GM12891 (cell line): Measurements from ENCODE around the gene GRIK1.

ENCODE experiments used
- DNase-seq: peaks from one replicate; pipeline ENCODE4 v3.0.0; 2011; ENCODE audit warnings: low spot score; ENCODE audit not compliant: insufficient read length
- FAIRE-seq: peaks from 2 replicates; lab custom pipeline; 2011; peaks lifted over from hg19 to GRCh38; lab: Jason Lieb, UNC
- PAX5 ChIP-seq: IDR thresholded peaks from 2 replicates; pipeline ENCODE4 v1.6.1; 2011; ENCODE audit warnings: low read length, moderate library complexity, mild to moderate bottlenecking; ENCODE audit not compliant: insufficient read depth, severe bottlenecking
- POLR2A ChIP-seq: IDR thresholded peaks from 2 replicates; pipeline ENCODE4 v1.6.1; 2011; ENCODE audit warnings: low read depth, low read length, control low read depth
- POLR2AphosphoS5 ChIP-seq: IDR thresholded peaks from 2 replicates; pipeline ENCODE4 v1.6.1; 2011; ENCODE audit warnings: low read depth, low read length, control low read depth
- POU2F2 ChIP-seq: IDR thresholded peaks from 2 replicates; pipeline ENCODE4 v1.6.1; 2011; ENCODE audit warnings: low read depth, mild to moderate bottlenecking, control low read depth, low read length, moderate library complexity
- SPI1 ChIP-seq: IDR thresholded peaks from 2 replicates; pipeline ENCODE4 v1.6.1; 2011; ENCODE audit warnings: low read depth, low read length, control low read depth
- TAF1 ChIP-seq: IDR thresholded peaks from 2 replicates; pipeline ENCODE4 v1.6.1; 2011; ENCODE audit warnings: low read depth, low read length, control low read depth

Gene GRIK1

DNA sequence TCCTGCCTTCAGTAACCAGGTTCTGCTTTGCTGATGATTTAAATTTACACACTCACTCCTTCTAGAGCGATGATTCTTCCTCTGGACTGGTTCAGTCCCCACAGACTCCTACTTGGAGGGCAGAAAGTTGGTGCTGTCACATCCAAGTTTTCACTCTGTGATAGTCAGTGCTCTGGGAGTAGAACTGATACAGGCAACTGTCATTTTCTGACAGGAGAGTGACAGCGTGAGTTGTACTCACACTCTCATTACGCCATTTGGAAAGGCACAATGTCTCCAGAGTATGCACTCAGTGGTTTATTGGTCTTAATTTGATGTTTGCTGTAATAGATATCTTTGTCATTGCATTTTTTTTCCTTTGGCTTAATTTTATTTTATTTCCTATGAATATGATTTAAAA lies 96.0 kb downstream of the GRIK1 start:
- FAIRE-seq (no peak), DNase-seq (no peak)
- TF ChIP-seq POLR2AphosphoS5 (no peak), SPI1 (no peak), POU2F2 (no peak), PAX5 (no peak), POLR2A (no peak), TAF1 (no peak)

DNA sequence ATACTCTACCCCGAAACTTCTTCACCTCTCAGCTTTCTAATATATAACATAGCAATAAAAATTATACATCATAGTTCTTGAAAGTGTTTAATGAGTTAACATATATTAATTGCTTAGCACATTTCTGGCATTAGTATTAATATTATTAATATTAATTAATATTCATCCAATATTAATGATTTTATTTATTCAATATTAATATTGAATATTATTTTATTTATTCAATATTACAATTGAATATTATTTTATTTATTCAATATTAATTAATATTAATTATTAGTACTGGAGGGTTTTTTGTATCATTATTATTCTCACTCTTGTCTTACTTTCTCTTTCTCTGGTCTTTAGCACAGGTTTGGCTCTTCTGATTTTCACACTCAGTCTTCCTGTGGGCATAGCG lies 105.2 kb downstream of the GRIK1 start:
- DNase-seq (no peak), FAIRE-seq (no peak)
- TF ChIP-seq TAF1, result no peak
- TF ChIP-seq POLR2A, result no peak
- TF ChIP-seq PAX5, result no peak
- no peak for TF ChIP-seq POLR2AphosphoS5
- no peak for TF ChIP-seq POU2F2
- TF ChIP-seq SPI1, result no peak

GRCh38 chr21:29832217-29832616 lies 107.6 kb downstream of the GRIK1 start:
- no peak for DNase-seq
- no peak for FAIRE-seq
- no peak for TF ChIP-seq TAF1
- TF ChIP-seq POLR2A, result no peak
- no peak for TF ChIP-seq PAX5
- no peak for TF ChIP-seq SPI1
- TF ChIP-seq POLR2AphosphoS5, result no peak
- TF ChIP-seq POU2F2, result no peak

DNA sequence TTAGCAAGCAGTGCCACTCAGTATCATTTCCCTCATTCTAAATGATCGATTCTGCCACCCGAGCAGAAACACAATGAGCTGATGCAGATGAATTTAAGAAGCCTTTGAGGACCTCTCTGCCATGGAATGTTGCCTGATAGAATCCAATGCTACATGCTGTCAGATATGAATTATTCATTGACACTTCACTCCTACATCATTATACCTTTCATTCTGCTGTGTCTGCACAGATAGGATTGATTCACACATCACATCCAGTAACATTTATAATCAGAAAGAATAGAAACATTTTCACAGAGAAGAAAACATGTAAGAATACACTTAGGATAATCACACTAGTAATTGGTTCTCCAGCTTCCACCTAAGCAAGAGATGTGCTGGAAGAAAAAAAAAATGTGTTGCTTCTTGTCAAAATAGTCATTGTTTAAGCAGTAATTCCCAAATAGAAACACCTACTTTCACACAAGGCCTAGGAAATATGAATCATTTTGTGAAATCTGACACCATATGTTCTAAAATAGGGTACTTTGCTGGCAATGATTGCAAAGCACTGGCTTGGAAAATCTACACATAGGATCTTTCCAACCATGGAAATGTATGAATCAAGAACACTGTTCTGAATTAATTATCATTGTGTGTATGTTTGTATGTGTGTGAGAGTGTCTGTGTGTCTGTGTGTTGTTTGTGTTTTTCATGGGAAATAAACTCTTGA lies 110.1 kb downstream of the GRIK1 start:
- DNase-seq, result no peak
- no peak for FAIRE-seq
- no peak for TF ChIP-seq SPI1
- TF ChIP-seq POLR2AphosphoS5, result no peak
- no peak for TF ChIP-seq TAF1
- no peak for TF ChIP-seq POLR2A
- TF ChIP-seq PAX5, result no peak
- no peak for TF ChIP-seq POU2F2

GRCh38 chr21:29827647-29828046 lies 112.1 kb downstream of the GRIK1 start:
- TF ChIP-seq POLR2A (no peak), SPI1 (no peak), TAF1 (no peak), POLR2AphosphoS5 (no peak), POU2F2 (no peak), PAX5 (no peak)
- FAIRE-seq (no peak), DNase-seq (no peak)

DNA sequence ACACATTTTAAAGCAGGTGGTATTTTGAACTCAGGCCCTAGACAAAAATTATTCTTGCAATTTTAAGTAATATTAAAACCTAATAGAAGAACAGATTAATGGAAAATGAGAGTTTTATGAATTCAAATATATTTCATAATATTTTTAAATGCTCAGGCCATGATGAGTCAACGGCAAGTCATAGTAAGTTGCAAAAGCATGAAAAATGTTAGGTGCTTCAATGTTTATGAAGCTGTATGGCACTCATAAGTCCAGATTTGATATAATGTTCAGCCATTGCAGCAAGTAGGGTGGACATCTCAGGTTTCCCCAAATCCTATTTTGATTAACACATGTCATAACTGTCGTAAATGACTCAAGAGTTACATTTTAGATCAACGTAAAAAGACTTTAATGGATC lies 112.6 kb downstream of the GRIK1 start:
- TF ChIP-seq PAX5 (no peak), POLR2A (no peak), POLR2AphosphoS5 (no peak)
- no peak for DNase-seq
- FAIRE-seq, result no peak

GRCh38 chr21:29826386-29826785 lies 113.4 kb downstream of the GRIK1 start:
- TF ChIP-seq TAF1, result no peak
- no peak for DNase-seq
- FAIRE-seq, result no peak

DNA sequence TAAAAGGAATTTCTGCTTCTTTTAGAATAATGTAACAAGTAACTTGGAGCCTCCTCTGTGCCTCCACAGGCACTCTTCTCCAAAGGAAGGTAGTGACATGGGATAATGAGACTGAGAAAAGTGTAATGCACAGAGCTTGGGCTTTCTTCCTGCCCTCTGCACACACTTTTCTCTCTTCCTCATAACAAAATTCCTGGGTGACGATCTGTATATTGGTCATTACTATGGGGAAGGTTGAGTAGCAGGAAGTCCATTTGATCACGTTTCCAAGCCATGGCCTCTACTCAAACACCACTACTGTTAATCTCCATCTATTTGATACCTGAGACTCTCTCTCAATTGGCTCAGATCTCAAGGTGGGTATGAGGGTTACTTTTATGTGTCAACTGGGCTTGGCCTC lies 113.9 kb downstream of the GRIK1 start:
- TF ChIP-seq POU2F2, result no peak
- no peak for TF ChIP-seq SPI1
- TF ChIP-seq POLR2AphosphoS5, result no peak
- no peak for TF ChIP-seq PAX5
- TF ChIP-seq TAF1, result no peak
- no peak for TF ChIP-seq POLR2A
- FAIRE-seq (no peak), DNase-seq (no peak)

GRCh38 chr21:29825345-29825744 lies 114.5 kb downstream of the GRIK1 start:
- TF ChIP-seq POLR2AphosphoS5 (no peak), PAX5 (no peak), SPI1 (no peak), POLR2A (no peak), TAF1 (no peak), POU2F2 (no peak)
- no peak for FAIRE-seq
- DNase-seq, result no peak

GRCh38 chr21:29822064-29822463 lies 117.7 kb downstream of the GRIK1 start:
- no peak for FAIRE-seq
- no peak for TF ChIP-seq POLR2A
- no peak for TF ChIP-seq PAX5
- no peak for TF ChIP-seq POLR2AphosphoS5
- TF ChIP-seq TAF1, result no peak
- no peak for TF ChIP-seq SPI1
- no peak for TF ChIP-seq POU2F2
- DNase-seq, result no peak
